Measurements from ENCODE around the gene MYMX. TPM values are rescaled to one million over a fixed set of nuclear protein-coding genes. Genes with fewer than 3 reads are reported as not detected.

The MYMX gene
- total RNA-seq, 1 donor from 2014 or later, result not detected

DNA sequence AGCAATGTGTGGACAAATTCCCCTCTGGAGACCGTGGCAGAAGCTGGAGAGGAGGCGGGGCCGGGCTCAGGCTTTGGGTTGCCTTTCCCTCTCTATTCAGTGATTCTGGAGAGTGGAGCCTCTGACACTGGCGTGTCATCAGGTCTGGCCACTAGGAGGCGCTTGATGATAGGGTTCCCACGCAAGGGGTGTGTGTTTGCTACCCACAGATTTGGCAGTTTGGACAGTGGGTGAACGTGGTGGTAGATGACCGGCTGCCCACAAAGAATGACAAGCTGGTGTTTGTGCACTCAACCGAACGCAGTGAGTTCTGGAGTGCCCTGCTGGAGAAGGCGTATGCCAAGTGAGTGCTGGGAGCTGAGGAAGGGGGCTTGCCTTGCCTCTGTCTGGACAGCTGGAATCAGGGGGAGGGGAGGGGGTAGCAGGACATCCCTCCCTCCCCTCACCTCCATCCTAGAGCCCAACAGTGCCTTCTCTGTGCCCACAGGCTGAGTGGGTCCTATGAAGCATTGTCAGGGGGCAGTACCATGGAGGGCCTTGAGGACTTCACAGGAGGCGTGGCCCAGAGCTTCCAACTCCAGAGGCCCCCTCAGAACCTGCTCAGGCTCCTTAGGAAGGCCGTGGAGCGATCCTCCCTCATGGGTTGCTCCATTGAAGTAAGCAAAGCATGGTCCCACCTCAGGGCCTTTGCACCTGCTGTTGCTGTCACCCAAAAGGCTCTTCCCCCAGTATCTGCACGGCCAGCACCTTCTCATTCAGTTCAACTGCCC, 43.8 kb upstream of the MYMX start:
- Mint-ChIP-seq H3K4me1 (ENCODE audit: low read depth) (peaks cover 24% of the 10 kb centered on the region), H3K27ac (ENCODE audit: unreplicated experiment) (no peak overlapping the region), H3K36me3 (ENCODE audit: low read depth) (no peaks in the 10 kb centered on the region), H3K9me3 (ENCODE audit: low read depth) (no peaks in the 10 kb centered on the region), H3K27me3 (ENCODE audit: low read depth) (peaks cover 7% of the 10 kb centered on the region), H3K4me3 (ENCODE audit: unreplicated experiment) (no peak overlapping the region)
- TF ChIP-seq, protein P1, sequence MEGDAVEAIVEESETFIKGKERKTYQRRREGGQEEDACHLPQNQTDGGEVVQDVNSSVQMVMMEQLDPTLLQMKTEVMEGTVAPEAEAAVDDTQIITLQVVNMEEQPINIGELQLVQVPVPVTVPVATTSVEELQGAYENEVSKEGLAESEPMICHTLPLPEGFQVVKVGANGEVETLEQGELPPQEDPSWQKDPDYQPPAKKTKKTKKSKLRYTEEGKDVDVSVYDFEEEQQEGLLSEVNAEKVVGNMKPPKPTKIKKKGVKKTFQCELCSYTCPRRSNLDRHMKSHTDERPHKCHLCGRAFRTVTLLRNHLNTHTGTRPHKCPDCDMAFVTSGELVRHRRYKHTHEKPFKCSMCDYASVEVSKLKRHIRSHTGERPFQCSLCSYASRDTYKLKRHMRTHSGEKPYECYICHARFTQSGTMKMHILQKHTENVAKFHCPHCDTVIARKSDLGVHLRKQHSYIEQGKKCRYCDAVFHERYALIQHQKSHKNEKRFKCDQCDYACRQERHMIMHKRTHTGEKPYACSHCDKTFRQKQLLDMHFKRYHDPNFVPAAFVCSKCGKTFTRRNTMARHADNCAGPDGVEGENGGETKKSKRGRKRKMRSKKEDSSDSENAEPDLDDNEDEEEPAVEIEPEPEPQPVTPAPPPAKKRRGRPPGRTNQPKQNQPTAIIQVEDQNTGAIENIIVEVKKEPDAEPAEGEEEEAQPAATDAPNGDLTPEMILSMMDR (IDR thresholded peaks at IDR 0.05), result peak; percentile 94
- DNase-seq (ENCODE audit: low spot score), result no peak

DNA sequence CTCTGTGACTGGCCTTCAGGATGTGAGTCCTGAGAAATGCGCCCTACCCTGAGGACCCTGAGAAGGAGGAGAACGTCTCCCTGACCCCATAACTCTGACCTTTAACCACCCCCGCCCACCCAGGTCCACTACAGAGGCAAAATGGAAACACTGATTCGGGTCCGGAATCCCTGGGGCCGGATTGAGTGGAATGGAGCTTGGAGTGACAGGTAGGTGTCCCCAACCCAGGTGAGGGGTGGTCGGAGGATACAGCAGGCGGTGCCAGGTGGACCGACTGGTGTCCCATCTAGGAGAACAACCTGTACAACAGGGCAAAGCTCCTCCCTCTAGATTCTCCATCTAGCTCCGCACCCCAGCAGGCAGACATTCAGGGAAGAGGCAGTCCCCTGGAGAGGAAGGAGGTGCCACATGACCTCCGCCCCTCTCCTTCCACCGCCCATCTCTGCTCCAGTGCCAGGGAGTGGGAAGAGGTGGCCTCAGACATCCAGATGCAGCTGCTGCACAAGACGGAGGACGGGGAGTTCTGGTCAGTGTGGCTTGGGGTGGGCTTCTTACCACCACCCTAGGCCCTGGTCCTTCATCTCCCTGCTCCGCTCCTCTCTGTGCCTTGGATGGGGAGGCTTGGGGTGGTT, 40.5 kb upstream of the MYMX start:
- Mint-ChIP-seq H3K4me3 (ENCODE audit: unreplicated experiment) (no peak overlapping the region), H3K27me3 (ENCODE audit: low read depth) (no peaks in the 10 kb centered on the region), H3K4me1 (ENCODE audit: low read depth) (peaks cover 37% of the 10 kb centered on the region), H3K36me3 (ENCODE audit: low read depth) (no peaks in the 10 kb centered on the region), H3K9me3 (ENCODE audit: low read depth) (no peaks in the 10 kb centered on the region), H3K27ac (ENCODE audit: unreplicated experiment) (no peak overlapping the region)
- TF ChIP-seq, protein P1 (IDR thresholded peaks at IDR 0.05), result no peak
- no peak for DNase-seq (ENCODE audit: low spot score)

GRCh38 chr6:44176762-44177509, 39.8 kb upstream of the MYMX start:
- TF ChIP-seq, protein P1 (IDR thresholded peaks at IDR 0.05), result no peak
- Mint-ChIP-seq H3K36me3 (ENCODE audit: low read depth) (no peaks in the 10 kb centered on the region), H3K9me3 (ENCODE audit: low read depth) (no peaks in the 10 kb centered on the region), H3K27ac (ENCODE audit: unreplicated experiment) (no peak overlapping the region), H3K4me1 (ENCODE audit: low read depth) (peaks cover 37% of the 10 kb centered on the region), H3K27me3 (ENCODE audit: low read depth) (no peaks in the 10 kb centered on the region), H3K4me3 (ENCODE audit: unreplicated experiment) (no peak overlapping the region)
- no peak for DNase-seq (ENCODE audit: low spot score)

- TF ChIP-seq, protein P1 (IDR thresholded peaks at IDR 0.05), result no peak
- DNase-seq (ENCODE audit: low spot score), result no peak
- Mint-ChIP-seq H3K27ac (ENCODE audit: unreplicated experiment) (peak overlapping the region; percentile 89), H3K4me3 (ENCODE audit: unreplicated experiment) (no peak overlapping the region), H3K27me3 (ENCODE audit: low read depth) (no peaks in the 10 kb centered on the region), H3K9me3 (ENCODE audit: low read depth) (no peaks in the 10 kb centered on the region), H3K36me3 (ENCODE audit: low read depth) (no peaks in the 10 kb centered on the region), H3K4me1 (ENCODE audit: low read depth) (peaks cover 33% of the 10 kb centered on the region)
Measured at GRCh38 chr6:44177691-44178423, 38.9 kb upstream of the MYMX start.
